Neural progenitor cell (in vitro differentiated cells): ENCODE measurements around the gene UBE2I.

Source experiments
- EZH2 ChIP-seq: fragments of 200-600 bp; sonication (generic); IDR thresholded peaks from 2 replicates; pipeline ENCODE4 v1.6.1; 2017; ENCODE audit warnings: antibody characterized with exemption, mild to moderate bottlenecking, moderate library complexity
- TF ChIP-seq, protein P1 (sequence below): fragments of 200-600 bp; sonication (generic); IDR thresholded peaks from 2 replicates; pipeline ENCODE4 v1.5.1; 2017; ENCODE audit warnings: antibody characterized with exemption, mild to moderate bottlenecking

DNA sequence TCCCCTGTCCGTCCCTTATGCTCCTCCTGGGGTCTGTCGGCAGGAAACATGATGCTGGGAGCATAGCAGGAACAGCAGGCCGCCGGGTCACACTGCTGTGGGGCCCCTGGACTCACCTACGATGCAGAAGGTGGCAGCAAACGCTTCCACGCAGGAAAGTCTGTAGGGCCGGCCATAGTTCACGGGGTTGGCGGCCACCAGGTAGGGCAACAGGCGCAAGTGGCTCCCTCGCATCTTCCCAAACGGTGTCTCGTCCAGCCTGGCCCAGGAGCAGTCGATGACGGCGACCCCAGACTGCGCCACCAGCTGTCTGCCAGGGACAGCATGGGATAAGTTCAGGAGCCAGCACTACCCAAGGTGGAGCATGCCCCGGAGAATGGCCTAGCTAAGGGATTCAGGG, 41.3 kb downstream of the UBE2I start:
- TF ChIP-seq, protein P1, sequence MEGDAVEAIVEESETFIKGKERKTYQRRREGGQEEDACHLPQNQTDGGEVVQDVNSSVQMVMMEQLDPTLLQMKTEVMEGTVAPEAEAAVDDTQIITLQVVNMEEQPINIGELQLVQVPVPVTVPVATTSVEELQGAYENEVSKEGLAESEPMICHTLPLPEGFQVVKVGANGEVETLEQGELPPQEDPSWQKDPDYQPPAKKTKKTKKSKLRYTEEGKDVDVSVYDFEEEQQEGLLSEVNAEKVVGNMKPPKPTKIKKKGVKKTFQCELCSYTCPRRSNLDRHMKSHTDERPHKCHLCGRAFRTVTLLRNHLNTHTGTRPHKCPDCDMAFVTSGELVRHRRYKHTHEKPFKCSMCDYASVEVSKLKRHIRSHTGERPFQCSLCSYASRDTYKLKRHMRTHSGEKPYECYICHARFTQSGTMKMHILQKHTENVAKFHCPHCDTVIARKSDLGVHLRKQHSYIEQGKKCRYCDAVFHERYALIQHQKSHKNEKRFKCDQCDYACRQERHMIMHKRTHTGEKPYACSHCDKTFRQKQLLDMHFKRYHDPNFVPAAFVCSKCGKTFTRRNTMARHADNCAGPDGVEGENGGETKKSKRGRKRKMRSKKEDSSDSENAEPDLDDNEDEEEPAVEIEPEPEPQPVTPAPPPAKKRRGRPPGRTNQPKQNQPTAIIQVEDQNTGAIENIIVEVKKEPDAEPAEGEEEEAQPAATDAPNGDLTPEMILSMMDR: no peak
- no peak for TF ChIP-seq EZH2
